BJ (cell line): ENCODE data around the gene SLC2A4. TPM values are rescaled to one million over a fixed set of nuclear protein-coding genes. Genes with fewer than 3 reads are reported as not detected.

Experiments
- CTCF ChIA-PET: fragments of 350-600 bp; formaldehyde crosslinking; extraction: SDS; loops from one replicate; lab custom pipeline; 2021; ENCODE audit warnings: antibody characterized with exemption, inconsistent platforms; lab: Yijun Ruan, JAX
- POLR2A ChIA-PET: fragments of 300-600 bp; sonication (Branson Sonifier 250); formaldehyde crosslinking; extraction: SDS; loops from one replicate; lab custom pipeline; 2021; ENCODE audit warnings: antibody characterized with exemption; lab: Charles Lee
- DNase-seq: peaks from one replicate; pipeline ENCODE4 v3.0.0-alpha.2; 2011; ENCODE audit warnings: low read depth
- H3K27me3 ChIP-seq: 2 replicates; pipeline ENCODE4 v1.6.0; 2011; ENCODE audit warnings: low read length; ENCODE audit not compliant: control insufficient read depth, insufficient read depth
- H3K36me3 ChIP-seq: 2 replicates; pipeline ENCODE4 v1.5.1; 2011; ENCODE audit warnings: low read length; ENCODE audit not compliant: control insufficient read depth, insufficient read depth
- H3K4me3 ChIP-seq: 2 replicates; pipeline ENCODE4 v1.5.1; 2011; ENCODE audit warnings: low read depth, mild to moderate bottlenecking, control low read depth, low read length
- CTCF ChIP-seq: IDR thresholded peaks from 2 replicates; pipeline ENCODE4 v1.5.1; 2011; ENCODE audit warnings: low read depth, mild to moderate bottlenecking, control low read depth, inconsistent platforms, low read length, moderate library complexity; ENCODE audit not compliant: insufficient read depth
- polyA plus RNA-seq: library from polyadenylated mRNA; depleted of rRNA; stranded (reverse); fragments of >200 nt; gene quantifications from 2 replicates; pipeline ENCODE4 v1.2.3, GENCODE V29; 2011

The SLC2A4 gene
- polyA plus RNA-seq, 1 experiment, result 0.36 TPM

GRCh38 chr17:7304179-7304578 lies 22.7 kb downstream of the SLC2A4 start:
- no peak overlapping the region for H3K4me3 ChIP-seq
- peaks cover 2% of the 10 kb centered on the region; the same call in 1 of the 2 replicates for H3K27me3 ChIP-seq
- H3K36me3 ChIP-seq, result no peaks in the 10 kb centered on the region
- ChIA-PET POLR2A (no interaction called here), CTCF (interaction anchor here (1.7 kb wide), 1 partner anchor 258 kb away, joined by 7 read pairs; no protein-coding TSS in a partner anchor)
- no peak for DNase-seq
- TF ChIP-seq CTCF, result no peak

- Histone ChIP-seq H3K36me3 (peaks cover 19% of the 10 kb centered on the region), H3K27me3 (no peaks in the 10 kb centered on the region; the same call in 1 of the 2 replicates), H3K4me3 (peak within 1 kb of the TSS; percentile 71)
- CTCF ChIA-PET, result interaction anchor here (1.3 to 2.2 kb wide), 2 partner anchors 11 to 87 kb away, joined by 3 to 15 read pairs; partner anchors contain the start of genes ACADVL and DLG4
- POLR2A ChIA-PET, result no interaction called here
- no peak for TF ChIP-seq CTCF
- DNase-seq, result peak; percentile 100
Measured at GRCh38 chr17:7306911-7307685, 25.6 kb downstream of the SLC2A4 start, which contains the start of gene EIF5A. Gene EIF5A, plus strand, starts transcription at chr17:7307628. Its CDS starts 2,008 bp downstream, at chr17:7309636.

- no peak for TF ChIP-seq CTCF
- peaks cover 26% of the 10 kb centered on the region for H3K36me3 ChIP-seq
- POLR2A ChIA-PET, result no interaction called here
- DNase-seq, result no peak
- CTCF ChIA-PET, result interaction anchor here (0.6 to 1.6 kb wide), 2 partner anchors 12 to 65 kb away, joined by 3 to 7 read pairs; partner anchors contain the start of gene GABARAP
- H3K27me3 ChIP-seq, result no peaks in the 10 kb centered on the region
- H3K4me3 ChIP-seq, result peak overlapping the region; percentile 71
Measured at GRCh38 chr17:7307686-7308624, 26.4 kb downstream of the SLC2A4 start.

- H3K36me3 ChIP-seq, result peaks cover 33% of the 10 kb centered on the region
- CTCF ChIA-PET, result interaction anchor here (0.6 to 1.6 kb wide), 7 partner anchors 13 to 66 kb away, joined by 3 to 7 read pairs (median 3); partner anchors contain the start of genes GABARAP, NEURL4 and SLC2A4
- H3K4me3 ChIP-seq, result peak overlapping the region; percentile 71
- DNase-seq, result peak; percentile 38
- no peak for TF ChIP-seq CTCF
- POLR2A ChIA-PET, result no interaction called here
- H3K27me3 ChIP-seq, result no peaks in the 10 kb centered on the region
Measured at GRCh38 chr17:7308625-7309433, 27.3 kb downstream of the SLC2A4 start.
